ENCODE data around the gene TEX54.

Gene TEX54

DNA sequence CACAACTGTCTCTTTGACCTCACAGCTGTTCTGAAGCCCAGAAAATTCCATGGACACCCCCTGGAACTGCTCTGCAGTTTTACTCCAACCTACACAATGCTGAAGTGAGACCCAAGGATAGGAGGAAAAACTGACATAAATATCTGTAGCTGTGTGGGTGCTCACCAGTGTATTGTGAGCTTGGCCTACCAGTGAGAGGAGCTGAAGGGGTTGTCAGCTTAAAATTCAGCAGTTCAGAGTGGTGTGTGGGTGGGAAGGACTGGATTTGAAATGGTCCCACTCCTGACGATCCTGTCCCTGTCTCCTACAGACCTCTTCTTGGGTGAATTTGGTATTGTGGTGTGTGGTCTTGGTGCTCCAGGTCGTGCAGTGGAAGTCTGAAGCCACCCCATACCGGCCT, 43.1 kb downstream of the TEX54 start:
- no peak for DNase-seq (ENCODE audit: low read depth, low spot score)
- Histone ChIP-seq H3K4me3 (ENCODE audit: insufficient read length, low read depth) (no peak overlapping the region), H3K9ac (ENCODE audit: insufficient read length, low read depth) (no peak overlapping the region), H3K36me3 (ENCODE audit: insufficient read depth, insufficient read length, low read length) (peaks cover 69% of the 10 kb centered on the region), H3K9me3 (ENCODE audit: insufficient read depth, low read length) (no peaks in the 10 kb centered on the region), H3K4me1 (ENCODE audit: insufficient read depth, insufficient read length) (peaks cover 3% of the 10 kb centered on the region), H3K27me3 (ENCODE audit: insufficient read depth, insufficient read length) (no peaks in the 10 kb centered on the region)
- TF ChIP-seq YY1 (IDR thresholded peaks at IDR 0.05; ENCODE audit: insufficient read depth, insufficient read length) (no peak), SUZ12 (IDR thresholded peaks at IDR 0.05; ENCODE audit: extremely low read depth, insufficient read depth, insufficient read length) (no peak), ZNF274 (IDR thresholded peaks at IDR 0.05; ENCODE audit: low read depth, low read length) (no peak)

DNA sequence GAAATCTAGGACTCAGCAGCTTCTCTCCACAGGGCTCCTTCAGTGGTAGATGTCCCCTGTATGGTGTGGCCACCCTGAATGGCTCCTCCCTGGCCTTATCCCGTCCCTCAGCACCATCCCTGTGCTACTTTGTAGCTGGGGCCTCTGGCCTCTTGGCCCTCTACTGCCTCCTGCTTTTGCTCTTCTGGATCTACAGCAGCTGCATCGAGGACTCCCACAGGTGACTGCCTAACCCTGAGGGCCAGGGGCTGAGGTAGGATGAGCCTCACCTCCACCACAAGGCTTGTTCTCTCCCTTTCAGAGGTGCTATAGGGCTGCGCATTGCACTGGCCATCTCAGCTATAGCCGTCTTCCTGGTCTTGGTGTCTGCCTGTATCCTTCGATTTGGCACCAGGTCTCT, 43.6 kb downstream of the TEX54 start:
- no peak overlapping the region for H3K4me3 ChIP-seq (ENCODE audit: insufficient read length, low read depth)
- peaks cover 66% of the 10 kb centered on the region for H3K36me3 ChIP-seq (ENCODE audit: insufficient read depth, insufficient read length, low read length)
- H3K9me3 ChIP-seq (ENCODE audit: insufficient read depth, low read length): no peaks in the 10 kb centered on the region
- no peak overlapping the region for H3K9ac ChIP-seq (ENCODE audit: insufficient read length, low read depth)
- peaks cover 3% of the 10 kb centered on the region for H3K4me1 ChIP-seq (ENCODE audit: insufficient read depth, insufficient read length)
- DNase-seq (ENCODE audit: low read depth, low spot score): no peak
- TF ChIP-seq ZNF274 (IDR thresholded peaks at IDR 0.05; ENCODE audit: low read depth, low read length) (no peak), YY1 (IDR thresholded peaks at IDR 0.05; ENCODE audit: insufficient read depth, insufficient read length) (no peak), SUZ12 (IDR thresholded peaks at IDR 0.05; ENCODE audit: extremely low read depth, insufficient read depth, insufficient read length) (no peak)
- H3K27me3 ChIP-seq (ENCODE audit: insufficient read depth, insufficient read length): no peaks in the 10 kb centered on the region

DNA sequence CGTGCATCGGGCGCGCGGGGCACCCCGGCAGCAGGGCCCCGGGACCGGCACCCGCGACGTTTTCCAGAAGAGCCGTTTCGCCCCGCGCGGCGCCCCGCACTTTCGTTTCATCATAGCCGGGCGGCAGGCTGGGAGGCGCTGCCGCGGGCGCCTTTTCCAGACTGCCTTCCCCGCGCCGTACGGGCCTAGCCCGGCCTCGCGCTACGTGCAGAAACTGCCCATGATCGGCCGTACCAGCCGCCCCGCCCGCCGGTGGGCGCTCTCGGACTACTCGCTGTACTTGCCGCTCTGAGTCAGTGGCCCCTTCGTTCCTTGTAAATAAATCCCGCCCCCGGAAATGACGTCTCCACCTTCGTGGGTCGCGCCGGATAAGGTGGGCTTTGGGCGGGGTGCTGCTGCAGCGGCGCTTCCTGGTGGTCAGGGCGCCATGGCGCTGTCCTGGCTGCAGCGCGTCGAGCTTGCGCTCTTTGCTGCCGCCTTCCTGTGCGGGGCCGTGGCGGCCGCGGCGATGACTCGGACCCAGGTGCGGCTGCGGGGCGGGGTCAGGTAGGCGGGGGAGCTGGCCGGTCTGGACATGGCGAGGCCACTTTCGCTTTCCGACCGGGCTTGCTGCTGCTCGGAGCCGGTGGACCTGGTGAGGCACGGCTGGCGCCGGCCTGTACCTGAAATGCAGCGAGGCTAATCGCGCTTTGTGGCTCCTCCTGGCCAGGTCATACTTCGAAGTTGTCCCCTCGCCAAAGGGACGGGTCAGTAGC, 45.5 kb downstream of the TEX54 start, which contains the start of gene TMEM179B:
TMEM179B (plus strand) TSS at position 398 of the 755 bp plus-strand sequence; CDS start at position 428, 30 bp downstream.
- H3K4me1 ChIP-seq (ENCODE audit: insufficient read depth, insufficient read length): peaks cover 3% of the 10 kb centered on the region
- TF ChIP-seq ZNF274 (IDR thresholded peaks at IDR 0.05; ENCODE audit: low read depth, low read length): no peak
- peak; percentile 73 for TF ChIP-seq YY1 (IDR thresholded peaks at IDR 0.05; ENCODE audit: insufficient read depth, insufficient read length)
- no peaks in the 10 kb centered on the region for H3K27me3 ChIP-seq (ENCODE audit: insufficient read depth, insufficient read length)
- H3K4me3 ChIP-seq (ENCODE audit: insufficient read length, low read depth): peak within 1 kb of the TSS; percentile 89
- peaks cover 63% of the 10 kb centered on the region for H3K36me3 ChIP-seq (ENCODE audit: insufficient read depth, insufficient read length, low read length)
- peak within 1 kb of the TSS; percentile 93 for H3K9ac ChIP-seq (ENCODE audit: insufficient read length, low read depth)
- peak; percentile 99 for DNase-seq (ENCODE audit: low read depth, low spot score)
- H3K9me3 ChIP-seq (ENCODE audit: insufficient read depth, low read length): no peaks in the 10 kb centered on the region

DNA sequence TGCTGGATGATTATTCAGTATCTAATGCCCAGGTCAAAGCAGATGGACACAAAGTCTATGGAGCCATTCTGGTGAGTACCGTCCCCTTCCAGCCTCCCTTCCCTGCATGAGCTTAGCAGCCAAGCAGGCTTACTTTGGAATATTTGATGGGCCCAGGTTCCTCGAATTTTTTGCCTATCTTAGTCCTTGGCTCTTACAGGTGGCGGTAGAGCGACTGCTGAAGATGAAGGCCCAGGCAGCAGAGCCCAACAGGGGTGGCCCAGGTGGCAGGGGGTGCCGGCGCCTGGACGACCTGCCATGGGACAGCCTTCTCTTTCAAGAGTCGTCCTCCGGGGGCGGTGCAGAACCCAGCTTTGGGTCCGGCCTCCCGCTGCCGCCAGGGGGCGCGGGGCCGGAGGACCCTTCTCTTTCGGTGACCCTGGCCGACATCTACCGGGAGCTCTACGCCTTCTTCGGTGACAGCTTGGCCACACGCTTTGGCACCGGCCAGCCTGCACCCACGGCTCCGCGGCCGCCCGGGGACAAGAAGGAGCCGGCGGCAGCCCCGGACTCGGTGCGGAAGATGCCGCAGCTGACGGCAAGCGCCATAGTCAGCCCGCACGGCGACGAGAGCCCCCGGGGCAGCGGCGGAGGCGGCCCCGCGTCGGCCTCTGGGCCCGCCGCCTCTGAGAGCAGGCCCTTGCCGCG, 46.2 kb downstream of the TEX54 start:
- Histone ChIP-seq H3K27me3 (ENCODE audit: insufficient read depth, insufficient read length) (no peaks in the 10 kb centered on the region), H3K9me3 (ENCODE audit: insufficient read depth, low read length) (no peaks in the 10 kb centered on the region), H3K9ac (ENCODE audit: insufficient read length, low read depth) (peak overlapping the region; percentile 92), H3K36me3 (ENCODE audit: insufficient read depth, insufficient read length, low read length) (peaks cover 65% of the 10 kb centered on the region), H3K4me1 (ENCODE audit: insufficient read depth, insufficient read length) (peaks cover 3% of the 10 kb centered on the region), H3K4me3 (ENCODE audit: insufficient read length, low read depth) (peak overlapping the region; percentile 89)
- TF ChIP-seq YY1 (IDR thresholded peaks at IDR 0.05; ENCODE audit: insufficient read depth, insufficient read length): no peak
- no peak for TF ChIP-seq ZNF274 (IDR thresholded peaks at IDR 0.05; ENCODE audit: low read depth, low read length)
- TF ChIP-seq SUZ12 (IDR thresholded peaks at IDR 0.05; ENCODE audit: extremely low read depth, insufficient read depth, insufficient read length): no peak
- DNase-seq (ENCODE audit: low read depth, low spot score): peak; percentile 82

DNA sequence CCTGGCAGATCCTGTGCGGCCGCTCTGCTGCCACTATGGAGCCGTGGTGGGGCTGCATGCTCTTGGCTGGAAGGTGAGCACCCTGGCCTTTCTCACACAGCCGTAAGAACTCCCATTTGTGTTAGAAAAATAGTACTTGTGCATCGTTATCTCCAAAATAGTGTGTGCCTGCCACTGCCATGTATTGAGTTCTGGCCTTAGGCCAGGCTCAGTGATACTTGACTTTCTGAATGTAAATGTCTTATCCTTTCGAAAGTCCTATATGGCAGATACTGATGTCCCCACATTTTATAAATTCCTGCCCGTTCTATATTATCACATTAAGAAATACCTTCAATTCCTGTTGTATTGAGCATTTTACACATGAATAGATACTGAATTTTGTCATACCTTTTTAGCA, 49.9 kb downstream of the TEX54 start:
- Histone ChIP-seq H3K9me3 (ENCODE audit: insufficient read depth, low read length) (no peaks in the 10 kb centered on the region), H3K4me3 (ENCODE audit: insufficient read length, low read depth) (no peak overlapping the region), H3K4me1 (ENCODE audit: insufficient read depth, insufficient read length) (no peaks in the 10 kb centered on the region), H3K27me3 (ENCODE audit: insufficient read depth, insufficient read length) (no peaks in the 10 kb centered on the region), H3K9ac (ENCODE audit: insufficient read length, low read depth) (no peak overlapping the region), H3K36me3 (ENCODE audit: insufficient read depth, insufficient read length, low read length) (peaks cover 57% of the 10 kb centered on the region)
- TF ChIP-seq SUZ12 (IDR thresholded peaks at IDR 0.05; ENCODE audit: extremely low read depth, insufficient read depth, insufficient read length) (no peak), ZNF274 (IDR thresholded peaks at IDR 0.05; ENCODE audit: low read depth, low read length) (no peak), YY1 (IDR thresholded peaks at IDR 0.05; ENCODE audit: insufficient read depth, insufficient read length) (no peak)
- no peak for DNase-seq (ENCODE audit: low read depth, low spot score)
